Tibial artery (tissue), 4 donors: ENCODE measurements around the gene NDUFS8.

Experiments
- DNase-seq, 2 donors: peaks; one replicate each; pipeline ENCODE4 v3.0.0-alpha.2; 2019
- H3K27ac ChIP-seq, 2 donors: fragments of 200-600 bp; sonication (generic) in 1 of 2; 1 replicate in 1 of 2; 2 replicates in 1 of 2; pipeline ENCODE4 v1.5.1; 2018 to 2019; ENCODE audit warnings: mild to moderate bottlenecking in 1 of 2
- H3K27me3 ChIP-seq, 2 donors: fragments of 200-600 bp; sonication (generic) in 1 of 2; one replicate each; pipeline versions ENCODE4 v1.5.1 to v1.6.0; 2016 to 2019
- H3K36me3 ChIP-seq, 3 donors: fragments of 200-600 bp; sonication (generic) in 2 of 3; one replicate each; pipeline ENCODE4 v1.5.1; 2016 to 2019; ENCODE audit warnings: mild to moderate bottlenecking in 2 of 3
- H3K4me1 ChIP-seq, 4 donors: fragments of 200-600 bp; sonication (generic) in 2 of 4; 1 replicate in 3 of 4; 2 replicates in 1 of 4; pipeline ENCODE4 v1.5.1; 2016 to 2019
- H3K4me3 ChIP-seq, 2 donors: fragments of 200-600 bp; sonication (generic) in 1 of 2; 1 replicate in 1 of 2; 2 replicates in 1 of 2; pipeline ENCODE4 v1.5.1; 2018 to 2019; ENCODE audit warnings: mild to moderate bottlenecking in 2 of 2
- H3K9me3 ChIP-seq, 3 donors: fragments of 200-600 bp; sonication (generic) in 1 of 3; one replicate each; pipeline ENCODE4 v1.5.1; 2016 to 2019
- intact Hi-C: fragments of 100-400 bp; cut with DNase I; formaldehyde crosslinking; loops from one replicate; pipeline ENCODE4 v1.15.0; 2023; ENCODE audit warnings: low total_unique reads
- TF ChIP-seq, protein P1 (sequence below), 2 experiments: fragments of 200-600 bp in 1 of 2; fragments of 450-650 bp in 1 of 2; IDR thresholded peaks; one replicate each; pipeline ENCODE4 v1.5.1; 2017 to 2019; ENCODE audit warnings: antibody characterized with exemption in 2 of 2, mild to moderate bottlenecking in 1 of 2, moderate library complexity in 1 of 2

The NDUFS8 gene

DNA sequence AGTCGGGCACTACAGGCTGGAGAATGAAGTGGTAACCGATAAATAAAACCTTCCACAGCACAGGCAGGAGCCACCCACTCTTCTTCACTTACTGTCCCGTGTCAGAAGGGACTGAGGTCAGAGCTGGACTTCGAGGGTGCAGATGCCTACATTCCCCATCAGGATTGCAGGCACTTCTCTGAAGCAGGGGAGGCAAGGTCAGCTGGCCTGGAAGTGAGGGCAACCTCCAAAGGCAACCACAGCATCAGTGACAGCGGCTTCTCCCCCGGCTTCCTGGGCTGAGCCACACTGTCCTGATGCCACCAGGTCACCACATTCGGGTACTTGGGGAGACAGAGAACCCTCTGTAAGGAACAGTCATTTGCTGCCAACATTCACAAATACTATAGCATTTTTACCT lies 31.0 kb downstream of the NDUFS8 start:
- H3K9me3 ChIP-seq, result no peaks in the 10 kb centered on the region
- no peak overlapping the region for H3K27ac ChIP-seq
- no peaks in the 10 kb centered on the region for H3K27me3 ChIP-seq
- H3K4me1 ChIP-seq, result no peaks in the 10 kb centered on the region
- DNase-seq, result no peak
- no peak overlapping the region for H3K4me3 ChIP-seq
- TF ChIP-seq, protein P1, sequence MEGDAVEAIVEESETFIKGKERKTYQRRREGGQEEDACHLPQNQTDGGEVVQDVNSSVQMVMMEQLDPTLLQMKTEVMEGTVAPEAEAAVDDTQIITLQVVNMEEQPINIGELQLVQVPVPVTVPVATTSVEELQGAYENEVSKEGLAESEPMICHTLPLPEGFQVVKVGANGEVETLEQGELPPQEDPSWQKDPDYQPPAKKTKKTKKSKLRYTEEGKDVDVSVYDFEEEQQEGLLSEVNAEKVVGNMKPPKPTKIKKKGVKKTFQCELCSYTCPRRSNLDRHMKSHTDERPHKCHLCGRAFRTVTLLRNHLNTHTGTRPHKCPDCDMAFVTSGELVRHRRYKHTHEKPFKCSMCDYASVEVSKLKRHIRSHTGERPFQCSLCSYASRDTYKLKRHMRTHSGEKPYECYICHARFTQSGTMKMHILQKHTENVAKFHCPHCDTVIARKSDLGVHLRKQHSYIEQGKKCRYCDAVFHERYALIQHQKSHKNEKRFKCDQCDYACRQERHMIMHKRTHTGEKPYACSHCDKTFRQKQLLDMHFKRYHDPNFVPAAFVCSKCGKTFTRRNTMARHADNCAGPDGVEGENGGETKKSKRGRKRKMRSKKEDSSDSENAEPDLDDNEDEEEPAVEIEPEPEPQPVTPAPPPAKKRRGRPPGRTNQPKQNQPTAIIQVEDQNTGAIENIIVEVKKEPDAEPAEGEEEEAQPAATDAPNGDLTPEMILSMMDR (IDR thresholded peaks at IDR 0.05), result no peak
- intact Hi-C loops, result no loop called here
- peaks cover 24 to 76% (median 30%) of the 10 kb centered on the region in 3 donors for H3K36me3 ChIP-seq

- intact Hi-C loops, result no loop called here
- Histone ChIP-seq H3K36me3 (peaks cover 30 to 96% (median 59%) of the 10 kb centered on the region in 3 donors), H3K27me3 (no peaks in the 10 kb centered on the region), H3K4me3 (no peak overlapping the region), H3K27ac (no peak overlapping the region), H3K4me1 (no peaks in the 10 kb centered on the region), H3K9me3 (no peaks in the 10 kb centered on the region)
- TF ChIP-seq, protein P1 (IDR thresholded peaks at IDR 0.05), result no peak
- DNase-seq, result no peak
Measured at GRCh38 chr11:68064926-68065325, 34.4 kb downstream of the NDUFS8 start.

DNA sequence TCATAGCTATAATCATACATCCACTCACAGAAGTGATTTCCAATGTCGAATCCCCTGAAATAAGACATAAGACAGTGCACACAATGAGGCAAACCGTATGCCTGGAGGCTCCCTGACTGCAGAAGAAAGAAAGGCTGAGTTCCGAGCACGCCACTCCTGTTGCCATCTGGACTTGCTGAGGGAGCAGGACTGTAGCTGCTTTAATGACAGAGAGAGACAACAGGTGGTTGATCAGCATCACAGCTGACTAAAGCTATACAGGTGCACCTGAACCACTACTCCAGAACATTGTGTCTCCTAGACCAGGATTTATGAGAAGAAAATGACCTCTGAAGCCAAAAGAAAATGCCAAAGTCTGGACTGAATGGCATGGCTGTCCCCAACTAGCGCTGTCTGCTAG lies 35.4 kb downstream of the NDUFS8 start:
- DNase-seq, result no peak
- Histone ChIP-seq H3K4me1 (no peaks in the 10 kb centered on the region), H3K27me3 (no peaks in the 10 kb centered on the region), H3K9me3 (no peaks in the 10 kb centered on the region), H3K36me3 (peaks cover 37 to 97% (median 68%) of the 10 kb centered on the region in 3 donors), H3K4me3 (no peak overlapping the region), H3K27ac (no peak overlapping the region)
- TF ChIP-seq, protein P1 (IDR thresholded peaks at IDR 0.05), result no peak
- intact Hi-C loops, result no loop called here

DNA sequence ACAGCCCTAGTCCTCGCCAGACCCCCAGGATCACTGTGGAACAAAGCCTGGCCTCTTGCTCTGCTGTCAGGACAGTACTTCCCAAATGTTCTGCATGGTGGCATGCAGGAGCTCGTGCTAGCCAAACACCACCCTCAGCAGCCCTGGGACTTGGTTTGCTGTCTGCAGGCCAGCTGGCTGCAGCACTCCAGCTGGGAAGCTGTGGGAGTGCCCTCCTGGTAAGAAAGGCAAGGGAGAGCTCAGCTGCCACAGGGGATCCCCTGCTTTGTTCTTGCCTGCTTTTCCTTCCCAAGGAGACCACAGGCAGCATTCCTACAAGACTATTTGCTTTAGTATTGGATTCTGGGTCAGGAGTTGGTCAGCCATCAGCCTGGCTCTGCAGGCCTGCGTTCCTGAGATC lies 36.3 kb downstream of the NDUFS8 start:
- Histone ChIP-seq H3K4me1 (no peaks in the 10 kb centered on the region), H3K27ac (no peak overlapping the region), H3K4me3 (no peak overlapping the region), H3K36me3 (peaks cover 30 to 96% (median 64%) of the 10 kb centered on the region in 3 donors), H3K9me3 (no peaks in the 10 kb centered on the region), H3K27me3 (no peaks in the 10 kb centered on the region)
- TF ChIP-seq, protein P1 (IDR thresholded peaks at IDR 0.05), result no peak
- DNase-seq, result no peak
- intact Hi-C loops, result no loop called here

- H3K27me3 ChIP-seq, result no peaks in the 10 kb centered on the region
- DNase-seq, result no peak
- no peaks in the 10 kb centered on the region for H3K9me3 ChIP-seq
- peaks cover 31 to 97% (median 62%) of the 10 kb centered on the region in 3 donors for H3K36me3 ChIP-seq
- intact Hi-C loops, result no loop called here
- H3K4me3 ChIP-seq, result no peak overlapping the region
- no peaks in the 10 kb centered on the region for H3K4me1 ChIP-seq
- TF ChIP-seq, protein P1 (IDR thresholded peaks at IDR 0.05), result no peak
- H3K27ac ChIP-seq, result no peak overlapping the region
Measured at GRCh38 chr11:68067991-68068390, 37.5 kb downstream of the NDUFS8 start.
